A673 (cell line): ENCODE data around the gene ARRDC2. TPM values are rescaled to one million over a fixed set of nuclear protein-coding genes. Genes with fewer than 3 reads are reported as not detected.

Experiments used
- BruUV-seq: library from RNA; stranded (reverse); fragments of 400-500 nt; replicated peaks from 2 replicates; lab custom pipeline; 2021; lab: Mats Ljungman, UMichigan
- CTCF ChIA-PET: fragments of 300-600 bp; sonication (Branson Sonifier 250); formaldehyde crosslinking; loops from one replicate; lab custom pipeline; 2022; ENCODE audit warnings: antibody characterized with exemption; lab: Charles Lee
- POLR2A ChIA-PET: fragments of 300-600 bp; sonication (Branson Sonifier 250); formaldehyde crosslinking; loops from one replicate; lab custom pipeline; 2022; ENCODE audit warnings: antibody characterized with exemption; ENCODE audit not compliant: low non-redundant PET; lab: Charles Lee
- DNase-seq: peaks from one replicate; pipeline ENCODE4 v3.0.0-alpha.2; 2015; ENCODE audit warnings: low spot score
- H3K27ac ChIP-seq: fragments of 200-600 bp; sonication (generic); 2 replicates; pipeline ENCODE4 v1.5.1; 2016; ENCODE audit warnings: mixed run types, low read depth, mild to moderate bottlenecking, mixed read lengths, antibody characterized with exemption, low read length; ENCODE audit not compliant: poor library complexity, severe bottlenecking
- H3K27me3 ChIP-seq: fragments of 200-600 bp; sonication (generic); replicated peaks from 2 replicates; pipeline ENCODE4 v1.6.1; 2017; ENCODE audit warnings: mixed run types, low read depth, mild to moderate bottlenecking, mixed read lengths, antibody characterized with exemption, low read length; ENCODE audit not compliant: insufficient read depth, poor library complexity
- H3K36me3 ChIP-seq: fragments of 200-600 bp; sonication (generic); 2 replicates; pipeline ENCODE4 v1.6.1; 2016; ENCODE audit warnings: mixed run types, mild to moderate bottlenecking, mixed read lengths, antibody characterized with exemption, low read length; ENCODE audit not compliant: insufficient read depth, poor library complexity, severe bottlenecking
- H3K4me1 ChIP-seq: fragments of 200-600 bp; sonication (generic); 2 replicates; pipeline ENCODE4 v1.6.1; 2017; ENCODE audit warnings: mixed run types, mild to moderate bottlenecking, mixed read lengths, antibody characterized with exemption, low read length; ENCODE audit not compliant: insufficient read depth, poor library complexity, severe bottlenecking
- H3K4me3 ChIP-seq: fragments of 200-600 bp; sonication (generic); 2 replicates; pipeline ENCODE4 v1.5.1; 2016; ENCODE audit warnings: low read depth, mixed run types, mild to moderate bottlenecking, mixed read lengths, low read length; ENCODE audit not compliant: poor library complexity, severe bottlenecking
- H3K9me3 ChIP-seq: fragments of 200-600 bp; sonication (generic); 2 replicates; pipeline ENCODE4 v1.6.1; 2016; ENCODE audit warnings: mixed run types, low read depth, mild to moderate bottlenecking, mixed read lengths, antibody characterized with exemption, low read length; ENCODE audit not compliant: poor library complexity, severe bottlenecking
- EZH2 ChIP-seq: fragments of 200-600 bp; sonication (generic); IDR thresholded peaks from 2 replicates; pipeline ENCODE4 v1.6.1; 2017; ENCODE audit warnings: borderline replicate concordance, low read depth, mild to moderate bottlenecking, mixed read lengths, antibody characterized with exemption, low read length; ENCODE audit not compliant: poor library complexity, severe bottlenecking
- intact Hi-C: fragments of 100-400 bp; cut with micrococcal nuclease; formaldehyde crosslinking; loops from one replicate; pipeline ENCODE4 v1.10.0; 2022; ENCODE audit not compliant: unreplicated experiment
- total RNA-seq: library from RNA; stranded (reverse); gene quantifications from 2 replicates; pipeline ENCODE4 v1.2.3, GENCODE V29; 2021
- TF ChIP-seq, protein P1 (sequence below): fragments of 300-800, 200-600 bp; sonication (generic); conservative IDR thresholded peaks from 2 replicates; pipeline ENCODE4 v1.5.1; 2017; ENCODE audit warnings: low read depth, mild to moderate bottlenecking, antibody characterized with exemption, low read length, moderate library complexity, mixed read lengths

ARRDC2 gene
- total RNA-seq, 1 experiment from 2014 or later, result 11.7 TPM

- intact Hi-C loops, result loop anchor here (5.0 kb wide), 1 partner anchor 128 kb away; the partner anchor contains the start of gene SLC5A5
- peaks cover 13% of the 10 kb centered on the region for H3K4me1 ChIP-seq
- CTCF ChIA-PET, result interaction anchor here (0.6 kb wide), 1 partner anchor 141 kb away, joined by 4 read pairs; no protein-coding TSS in a partner anchor
- H3K27ac ChIP-seq, result peak overlapping the region; percentile 91
- POLR2A ChIA-PET, result no interaction called here
- H3K9me3 ChIP-seq, result no peaks in the 10 kb centered on the region
- H3K27me3 ChIP-seq, result no peaks in the 10 kb centered on the region
- TF ChIP-seq EZH2, result no peak
- TF ChIP-seq, protein P1, sequence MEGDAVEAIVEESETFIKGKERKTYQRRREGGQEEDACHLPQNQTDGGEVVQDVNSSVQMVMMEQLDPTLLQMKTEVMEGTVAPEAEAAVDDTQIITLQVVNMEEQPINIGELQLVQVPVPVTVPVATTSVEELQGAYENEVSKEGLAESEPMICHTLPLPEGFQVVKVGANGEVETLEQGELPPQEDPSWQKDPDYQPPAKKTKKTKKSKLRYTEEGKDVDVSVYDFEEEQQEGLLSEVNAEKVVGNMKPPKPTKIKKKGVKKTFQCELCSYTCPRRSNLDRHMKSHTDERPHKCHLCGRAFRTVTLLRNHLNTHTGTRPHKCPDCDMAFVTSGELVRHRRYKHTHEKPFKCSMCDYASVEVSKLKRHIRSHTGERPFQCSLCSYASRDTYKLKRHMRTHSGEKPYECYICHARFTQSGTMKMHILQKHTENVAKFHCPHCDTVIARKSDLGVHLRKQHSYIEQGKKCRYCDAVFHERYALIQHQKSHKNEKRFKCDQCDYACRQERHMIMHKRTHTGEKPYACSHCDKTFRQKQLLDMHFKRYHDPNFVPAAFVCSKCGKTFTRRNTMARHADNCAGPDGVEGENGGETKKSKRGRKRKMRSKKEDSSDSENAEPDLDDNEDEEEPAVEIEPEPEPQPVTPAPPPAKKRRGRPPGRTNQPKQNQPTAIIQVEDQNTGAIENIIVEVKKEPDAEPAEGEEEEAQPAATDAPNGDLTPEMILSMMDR, result no peak
- no peak for DNase-seq
- H3K36me3 ChIP-seq, result peaks cover 10% of the 10 kb centered on the region
- BruUV-seq, result no TSS peak
- H3K4me3 ChIP-seq, result no peak overlapping the region
Measured at GRCh38 chr19:17999684-18000479, 8.1 kb upstream of the ARRDC2 start.

- intact Hi-C loops, result loop anchor here (5.0 kb wide), 1 partner anchor 128 kb away; the partner anchor contains the start of gene SLC5A5
- no peak for TF ChIP-seq EZH2
- TF ChIP-seq, protein P1, result no peak
- Histone ChIP-seq H3K27ac (peak overlapping the region; percentile 91), H3K27me3 (no peaks in the 10 kb centered on the region), H3K36me3 (peaks cover 6% of the 10 kb centered on the region), H3K4me3 (peak overlapping the region; percentile 72), H3K9me3 (no peaks in the 10 kb centered on the region), H3K4me1 (peaks cover 13% of the 10 kb centered on the region)
- BruUV-seq, result no TSS peak
- POLR2A ChIA-PET, result no interaction called here
- DNase-seq, result no peak
- CTCF ChIA-PET, result no interaction called here
Measured at GRCh38 chr19:18000480-18000914, 7.5 kb upstream of the ARRDC2 start.

DNA sequence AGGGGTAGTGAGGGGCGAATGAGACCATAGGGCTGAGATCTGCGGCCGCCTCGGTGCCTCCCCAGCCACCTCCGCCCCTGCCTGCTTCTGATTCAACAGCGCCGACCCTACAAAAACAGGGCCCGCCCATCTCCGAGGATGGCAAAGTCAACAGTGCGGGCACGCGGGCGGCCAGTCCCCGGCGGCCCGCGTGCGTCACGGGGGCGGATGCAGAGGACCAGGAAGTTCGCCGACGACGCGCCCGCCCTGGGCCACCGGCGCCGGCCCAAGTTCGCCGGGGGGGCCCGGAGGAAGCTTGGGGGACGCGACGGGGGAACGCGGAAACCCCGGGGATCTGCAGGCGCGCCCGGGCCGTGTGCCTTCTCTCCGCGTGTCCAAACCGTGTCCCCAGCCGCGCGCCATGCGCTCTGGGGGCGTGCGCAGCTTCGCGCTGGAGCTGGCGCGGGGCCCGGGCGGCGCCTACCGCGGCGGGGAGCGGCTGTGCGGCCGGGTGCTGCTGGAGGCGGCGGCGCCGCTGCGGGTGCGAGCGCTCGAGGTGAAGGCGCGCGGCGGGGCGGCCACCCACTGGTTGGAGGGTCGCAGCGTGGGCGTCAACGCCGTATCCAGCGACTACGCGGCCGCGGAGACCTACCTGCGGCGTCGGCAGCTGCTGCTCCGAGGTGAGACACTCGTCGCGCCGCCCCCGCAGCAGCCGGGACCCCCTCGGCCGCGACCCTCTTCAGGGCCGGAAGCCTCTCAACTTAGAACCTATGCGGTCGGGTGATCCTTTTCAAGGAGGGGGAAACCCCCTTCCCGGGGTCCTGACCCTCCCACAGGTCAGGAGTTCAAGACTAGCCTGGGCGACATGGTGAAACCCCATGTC lies 6.8 kb upstream of the ARRDC2 start:
- Histone ChIP-seq H3K4me3 (peak overlapping the region; percentile 72), H3K9me3 (no peaks in the 10 kb centered on the region), H3K27ac (peak overlapping the region; percentile 91), H3K36me3 (peaks cover 6% of the 10 kb centered on the region), H3K4me1 (peaks cover 13% of the 10 kb centered on the region), H3K27me3 (no peaks in the 10 kb centered on the region)
- CTCF ChIA-PET, result no interaction called here
- intact Hi-C loops, result loop anchor here (5.0 kb wide), 1 partner anchor 129 kb away; the partner anchor contains the start of gene SLC5A5
- no TSS peak for BruUV-seq
- DNase-seq, result peak; percentile 92
- POLR2A ChIA-PET, result interaction anchor here (0.6 kb wide), 1 partner anchor 93 kb away, joined by 3 read pairs; no protein-coding TSS in a partner anchor
- TF ChIP-seq, protein P1, result no peak
- no peak for TF ChIP-seq EZH2
